Stimulated activated CD8-positive, alpha-beta memory T cell treated with anti-CD3 and anti-CD28 coated beads, Interleukin-12 subunit alpha, Interleukin-12 subunit beta, amount 100 ng/mL, for 24 hours (primary cell): ENCODE measurements around the gene TST.

Source experiments
- DNase-seq: peaks from one replicate; pipeline ENCODE4 v3.0.0-alpha.2; 2020; ENCODE audit errors: extremely low read depth

The TST gene

DNA sequence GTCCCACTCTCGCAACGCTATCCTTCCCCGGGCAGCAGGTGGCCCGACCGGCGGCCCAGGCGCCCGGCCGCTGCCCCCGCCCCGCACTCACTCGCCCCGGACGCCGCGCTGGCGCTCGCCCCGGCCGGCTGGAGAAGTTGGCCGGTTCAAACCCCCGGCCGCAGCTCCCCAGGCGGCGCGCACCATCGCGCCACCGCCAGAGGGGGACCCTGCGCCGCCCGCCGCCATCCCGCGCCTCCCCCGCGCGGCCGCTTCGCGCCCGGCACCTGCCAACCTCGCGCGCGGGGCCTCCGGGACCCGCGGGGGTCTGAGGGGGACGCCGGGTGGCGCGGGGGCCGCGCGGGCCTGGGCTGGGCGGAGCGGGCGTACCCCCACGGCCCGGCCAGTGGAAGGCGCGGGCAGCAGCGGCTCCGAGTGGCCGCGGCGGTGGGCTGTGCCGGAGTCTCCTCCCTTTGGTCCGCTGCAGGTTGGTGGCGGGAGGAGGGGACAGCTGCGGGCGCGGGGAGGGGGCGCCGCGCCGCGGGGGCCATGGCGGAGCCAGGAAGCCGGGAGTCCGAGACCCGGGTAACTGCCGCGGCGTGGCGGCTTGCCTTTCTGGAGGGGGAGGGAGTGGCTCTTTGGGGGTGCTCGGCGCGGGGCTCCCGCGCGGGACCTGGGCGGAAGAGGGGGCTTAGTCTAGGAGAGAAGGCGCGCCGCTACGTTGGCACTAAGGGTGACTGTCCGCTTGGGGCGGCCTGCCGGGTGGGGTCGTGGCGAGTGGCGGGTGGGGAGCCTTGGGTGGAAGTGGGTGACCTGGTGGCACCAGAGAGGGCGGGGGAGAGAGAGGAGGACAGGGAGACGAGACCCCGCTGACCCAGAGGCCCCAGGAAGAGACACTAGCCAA is at the start of gene TST, which contains the start of gene MPST:
TST (minus strand) TSS at position 139 of the 883 bp plus-strand sequence. CDS start 715 bp downstream, outside the sequence.
MPST (plus strand) TSS at position 434 of the 883 bp plus-strand sequence; CDS start at position 529, 95 bp downstream.
- no peak for DNase-seq

DNA sequence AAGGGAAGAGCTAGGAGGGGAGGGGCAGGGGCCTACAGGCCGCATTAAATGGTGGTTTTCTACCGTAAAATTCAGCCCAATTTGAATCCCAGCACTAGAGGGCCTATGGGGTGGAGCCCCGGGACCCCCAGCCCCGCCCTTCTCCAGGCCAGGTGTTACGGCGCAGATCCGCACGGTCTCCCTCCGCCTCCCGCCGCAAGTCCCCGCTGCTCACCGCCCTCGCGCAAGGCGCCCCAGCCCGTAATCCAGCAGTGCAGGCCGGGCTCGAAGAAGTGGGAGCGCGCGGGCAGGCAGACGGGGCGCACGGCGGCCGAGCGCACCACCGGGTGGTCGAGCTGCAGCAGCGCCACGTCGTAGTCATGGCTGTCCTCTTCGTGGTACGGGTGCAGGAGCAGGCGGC is 49.6 kb upstream of the TST start:
- no peak for DNase-seq

DNA sequence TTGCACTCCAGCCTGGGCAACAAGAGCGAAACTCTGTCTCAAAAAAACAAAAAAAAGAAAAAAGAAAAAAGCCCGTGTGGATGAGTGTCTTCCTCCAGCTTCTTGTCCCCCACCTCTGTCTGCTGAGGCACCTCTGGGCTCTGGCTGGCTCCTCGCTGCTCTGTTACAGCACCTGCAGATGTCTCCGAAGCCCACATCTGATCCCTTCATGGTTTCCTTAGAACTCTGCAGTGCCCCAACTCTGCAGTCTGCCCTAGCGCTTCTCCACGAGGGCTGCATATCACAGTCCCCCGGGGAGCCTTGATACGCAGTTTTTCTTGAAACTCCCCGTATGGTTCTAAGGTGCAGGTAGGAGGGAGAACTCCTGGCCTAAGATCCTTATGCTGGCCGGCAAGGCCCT is 48.2 kb upstream of the TST start:
- DNase-seq, result no peak

DNA sequence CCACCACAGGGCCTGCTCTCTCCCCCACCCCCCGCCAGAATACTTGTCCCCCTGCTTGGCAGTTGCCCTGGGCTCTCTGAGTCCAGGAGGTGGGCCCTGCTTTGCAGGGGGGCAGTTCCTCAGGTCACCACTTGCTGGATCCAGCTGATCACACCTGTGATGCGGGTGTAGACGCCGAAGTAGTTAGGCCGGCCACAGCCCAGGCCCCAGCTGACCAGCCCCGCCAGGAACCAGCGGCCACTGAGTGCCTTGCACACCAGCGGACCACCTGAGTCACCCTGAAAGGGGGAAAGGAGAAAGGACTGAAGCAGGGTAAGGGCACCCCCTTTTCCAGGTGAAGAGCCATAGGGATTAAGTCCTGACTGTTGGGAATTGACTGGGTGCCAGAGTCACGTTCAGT is 46.7 kb upstream of the TST start:
- DNase-seq, result no peak

DNA sequence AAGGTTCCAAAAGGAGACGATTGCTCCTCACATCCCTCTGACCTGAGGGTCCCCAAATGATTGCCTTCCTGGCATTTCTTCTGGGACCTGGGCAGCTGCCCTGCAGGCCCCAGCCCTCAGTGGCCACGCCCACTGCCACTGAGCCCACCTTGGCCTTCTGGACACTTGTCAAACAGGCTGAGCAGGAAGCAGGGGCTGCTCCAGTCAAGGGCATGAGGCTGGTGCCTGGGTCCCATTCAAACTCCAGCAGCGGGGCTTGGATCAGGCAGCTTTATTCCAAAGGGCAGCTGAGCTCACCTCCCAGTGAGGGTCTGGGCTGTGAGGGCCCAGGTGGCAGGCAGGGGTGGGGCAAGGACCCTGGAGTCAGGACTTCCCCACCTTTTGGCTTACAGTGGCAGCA is 45.9 kb upstream of the TST start:
- no peak for DNase-seq

DNA sequence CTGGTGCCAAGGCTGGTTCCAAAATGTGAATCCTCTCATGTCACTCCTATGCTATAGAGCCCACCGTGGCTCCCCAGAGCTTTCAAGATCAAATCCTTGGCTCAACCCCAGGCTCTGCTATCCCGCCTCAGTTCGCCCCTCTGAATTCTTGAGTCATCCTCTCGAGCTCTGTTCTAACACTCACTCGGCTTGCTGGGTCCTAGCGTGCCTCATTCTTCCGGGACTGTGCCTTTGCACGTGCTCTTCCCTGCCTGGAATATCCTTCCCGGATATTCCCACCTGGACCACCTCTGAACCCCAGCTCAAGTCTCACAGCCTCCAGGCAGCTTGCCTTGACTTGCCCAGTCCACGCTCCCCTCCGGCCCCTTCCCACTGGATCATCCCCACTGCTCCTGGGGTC is 45.3 kb upstream of the TST start:
- DNase-seq, result no peak

DNA sequence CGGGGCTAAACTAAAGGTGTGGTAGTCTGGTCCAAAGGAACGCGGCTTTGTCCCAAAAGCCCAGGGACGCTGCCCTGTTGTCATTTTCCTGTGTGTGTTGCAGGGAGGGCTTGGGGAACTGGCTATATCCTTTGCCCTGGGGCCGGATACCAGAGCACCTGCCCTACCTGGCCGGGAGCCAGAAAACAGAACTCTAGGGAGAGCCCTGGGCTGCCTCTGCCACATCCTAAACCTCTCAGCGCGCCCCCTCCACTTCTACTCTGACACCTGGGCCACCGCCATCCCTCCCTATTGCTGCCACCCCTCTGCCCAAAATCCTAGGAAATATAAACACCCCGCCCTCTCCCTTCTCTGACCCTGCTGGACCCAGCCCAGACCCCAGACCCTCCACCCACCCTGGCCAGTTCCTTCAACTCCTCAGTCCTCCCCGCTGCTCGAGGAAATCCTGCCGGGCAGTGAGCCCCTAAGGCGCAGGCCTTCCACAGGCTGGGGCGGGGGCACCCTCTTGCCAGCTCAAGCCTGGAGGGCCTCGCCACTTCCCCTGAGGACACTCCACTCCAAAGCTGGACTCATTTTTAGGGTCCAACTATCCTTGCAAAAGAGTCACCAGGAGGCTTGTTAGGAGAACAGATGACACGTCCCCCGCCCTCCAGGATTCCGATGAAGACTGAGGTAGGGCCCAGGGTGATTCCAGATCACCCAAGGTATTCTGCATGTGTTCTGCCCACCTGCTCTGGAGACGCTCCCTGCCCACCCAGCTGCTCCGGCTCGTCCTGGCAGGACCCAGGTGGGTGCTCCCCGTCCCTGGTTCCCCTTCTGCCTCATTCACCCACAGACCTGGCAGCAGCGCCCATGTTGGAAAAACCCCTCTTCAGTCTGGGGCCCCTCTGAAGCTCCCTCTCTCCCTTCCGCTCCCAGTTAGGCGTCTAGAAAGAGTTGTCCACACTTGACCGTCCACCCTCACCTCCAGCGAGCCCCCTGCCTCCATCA is 44.5 kb upstream of the TST start:
- no peak for DNase-seq

DNA sequence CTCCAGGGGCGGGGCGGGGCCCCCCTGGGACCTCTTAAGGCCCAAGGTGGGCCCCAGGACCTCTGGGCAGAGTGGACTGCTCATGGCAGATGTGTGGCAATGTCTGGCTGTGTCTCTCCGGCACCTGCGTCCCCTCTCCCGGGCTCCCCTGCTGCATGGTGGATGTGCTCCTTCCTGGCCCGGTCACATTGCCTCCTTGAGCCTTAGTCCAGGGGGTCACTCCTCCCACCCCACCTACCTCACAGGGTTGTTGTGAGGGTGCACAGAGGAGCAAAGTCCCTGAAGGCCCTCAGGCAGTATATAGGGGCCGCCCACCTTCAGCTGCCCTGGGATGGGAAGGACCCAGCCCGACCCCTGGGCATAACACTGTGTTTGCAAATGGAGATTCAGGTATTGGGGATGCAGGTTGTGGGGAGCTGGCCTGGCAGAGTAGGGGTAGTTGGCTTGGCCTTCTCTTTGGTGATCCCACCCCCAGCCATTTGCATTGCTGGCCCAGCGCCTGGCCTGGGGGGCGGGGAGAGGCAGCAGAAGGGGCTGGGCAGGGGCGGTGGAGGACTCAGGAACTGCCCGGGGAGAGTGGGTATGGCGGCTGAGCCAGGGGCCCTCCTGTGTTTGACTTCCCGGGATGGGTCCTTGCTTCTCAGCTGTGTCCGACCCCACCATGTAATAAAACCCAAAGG is 43.6 kb upstream of the TST start:
- no peak for DNase-seq

DNA sequence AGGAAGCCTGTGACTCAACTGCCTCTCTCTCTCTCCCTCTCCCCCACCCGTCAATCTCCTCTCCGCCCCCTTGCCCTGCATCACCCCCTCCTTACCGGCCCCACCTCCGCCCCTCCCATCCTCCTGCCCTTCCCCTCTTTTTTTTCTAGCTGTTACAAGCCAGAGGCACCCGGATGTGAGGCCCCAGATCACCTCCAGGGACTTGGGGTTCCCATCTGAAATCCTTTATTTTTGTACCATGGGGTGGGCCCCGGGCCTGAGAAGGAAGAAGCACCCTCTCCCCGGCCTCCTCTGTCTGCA is 43.1 kb upstream of the TST start:
- DNase-seq, result no peak

DNA sequence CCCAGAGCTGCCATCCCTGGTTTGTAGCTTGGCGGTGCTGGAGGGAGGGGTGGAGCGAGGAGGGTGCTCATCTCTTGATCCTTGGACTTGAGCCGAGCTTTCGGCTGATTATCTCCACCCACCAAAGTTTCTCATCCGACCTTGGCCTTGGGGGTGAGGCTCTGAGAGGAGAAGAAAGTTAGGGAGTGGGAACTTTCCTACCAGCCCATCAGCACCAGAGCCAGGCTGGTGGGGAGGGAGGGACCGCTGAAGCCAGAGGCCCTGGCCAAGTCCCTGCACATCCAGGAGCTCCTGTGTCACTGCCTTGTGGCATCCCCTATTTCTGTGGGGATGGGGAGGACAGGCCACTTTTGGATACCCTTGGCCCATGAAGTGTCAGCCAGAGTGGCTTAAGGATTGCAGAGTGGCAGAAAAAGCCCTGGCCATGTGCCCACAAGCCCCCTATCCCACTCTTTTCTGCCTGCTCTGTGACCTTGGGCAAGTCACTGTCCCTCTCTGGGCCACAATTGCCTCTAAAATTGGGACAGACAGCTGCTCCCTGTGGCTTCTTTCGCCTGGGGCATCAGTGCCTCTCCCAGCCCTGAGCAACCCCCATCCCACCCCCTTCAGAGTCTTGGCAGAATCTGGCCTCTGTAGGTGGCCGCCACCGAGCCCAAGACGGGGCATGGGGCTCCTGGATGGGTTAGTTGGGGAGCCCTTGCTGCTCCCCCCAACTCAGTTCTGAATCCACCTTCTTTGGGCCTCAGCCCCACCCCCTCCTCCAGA is 42.5 kb upstream of the TST start:
- no peak for DNase-seq

DNA sequence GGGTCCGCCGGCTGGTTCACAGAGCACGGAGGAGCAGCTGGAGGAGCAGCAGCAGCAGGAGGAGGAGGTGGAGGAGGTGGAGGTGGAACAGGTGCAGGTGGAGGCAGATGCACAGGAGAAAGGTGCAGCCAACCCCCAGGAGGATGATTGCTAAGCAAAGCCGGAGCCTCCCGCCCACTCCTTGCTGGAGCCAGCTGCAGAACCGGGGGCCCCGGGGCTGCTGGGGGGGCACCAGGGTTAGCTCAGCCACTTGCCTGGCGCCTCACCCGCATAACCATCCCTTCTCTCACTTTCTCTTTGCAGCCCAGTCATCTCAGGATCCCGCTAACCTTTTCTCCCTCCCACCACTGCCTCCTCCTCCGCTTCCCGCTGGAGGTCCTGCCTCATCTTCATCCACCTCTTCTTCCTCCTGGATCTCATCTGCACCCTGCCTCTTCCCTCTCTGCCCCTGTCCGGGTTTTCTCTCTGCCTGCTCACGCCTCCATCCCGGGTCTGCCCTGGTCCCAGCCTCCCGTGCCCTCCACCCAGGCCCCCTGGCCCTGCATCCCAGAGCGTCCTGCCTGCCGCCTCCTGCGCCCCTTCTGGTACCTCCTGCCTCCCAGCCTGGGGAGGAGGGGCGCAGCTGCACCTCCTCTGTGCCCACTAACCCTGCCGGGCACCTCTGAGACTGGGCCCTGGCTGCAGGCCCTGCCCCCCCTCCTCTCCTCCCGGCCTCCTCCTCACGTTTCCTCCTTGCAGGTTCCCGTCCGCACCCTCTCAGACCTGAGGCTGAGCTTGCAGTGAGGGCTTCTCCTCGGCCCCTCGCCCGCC is 41.8 kb upstream of the TST start:
- DNase-seq, result no peak

DNA sequence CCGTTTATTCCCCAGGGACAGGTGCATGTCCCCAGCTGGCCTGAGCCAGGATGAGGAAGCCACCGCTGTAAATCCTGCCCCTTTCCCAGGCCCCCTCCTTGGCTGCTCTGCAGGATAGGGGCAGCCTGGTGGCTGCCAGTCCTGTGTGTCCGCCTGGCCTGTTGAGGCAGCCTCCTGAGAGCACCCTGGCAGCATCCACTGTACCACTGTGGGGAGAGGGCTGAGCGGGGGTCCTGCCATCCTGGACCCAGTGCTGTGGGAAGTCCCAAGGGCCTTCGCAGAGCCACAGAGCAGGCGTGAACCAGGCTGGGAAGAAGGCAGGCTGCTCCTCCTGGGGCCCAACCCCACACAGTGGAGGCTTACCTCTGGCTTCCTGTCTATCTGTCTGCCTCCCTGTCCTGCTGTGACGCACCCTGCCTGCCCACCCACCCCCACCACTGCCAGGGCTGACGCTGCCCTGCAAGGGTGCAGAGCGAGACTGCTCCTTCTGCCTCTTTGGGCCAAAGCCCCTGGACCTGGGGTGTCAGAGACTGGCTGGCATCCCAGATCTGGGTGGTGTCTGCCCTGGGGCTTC is 40.7 kb upstream of the TST start:
- DNase-seq, result no peak

DNA sequence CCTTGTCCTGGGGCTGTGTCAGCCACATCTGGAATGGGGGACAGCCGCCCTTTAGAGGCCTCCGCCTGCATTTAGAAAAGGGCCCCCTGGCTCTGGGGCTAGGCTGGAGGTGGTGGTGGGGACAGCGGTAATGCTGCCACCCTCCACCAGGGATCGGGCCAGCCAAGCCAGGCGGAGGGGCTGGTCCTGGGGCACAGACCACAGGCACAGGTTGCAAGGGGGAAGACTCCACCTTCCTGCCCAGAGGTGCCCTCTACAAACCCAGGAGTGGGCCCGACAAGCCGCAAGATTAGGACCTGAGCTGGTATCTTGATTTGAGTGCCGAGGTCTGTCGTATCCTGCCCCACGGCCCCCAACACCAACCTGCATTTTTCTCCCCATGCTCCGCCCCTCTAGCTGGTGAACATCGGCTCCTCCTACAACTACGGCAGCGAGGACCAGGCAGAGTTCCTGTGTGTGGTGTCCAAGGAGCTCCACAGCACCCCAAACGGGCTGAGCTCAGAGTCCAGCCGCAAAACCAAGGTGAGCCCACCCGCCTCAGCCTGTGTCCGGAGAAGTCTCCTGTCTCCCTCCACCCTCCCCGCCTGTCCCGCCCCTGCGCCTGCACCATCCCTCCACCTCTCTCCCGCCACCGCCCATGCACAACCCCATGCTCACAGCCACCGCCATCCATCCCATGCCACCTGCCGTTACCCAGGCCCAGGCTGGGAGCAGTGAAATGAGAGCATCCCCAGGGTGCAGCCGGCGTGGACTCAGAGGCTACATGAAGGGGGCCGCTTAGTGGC is 39.9 kb upstream of the TST start:
- DNase-seq, result no peak

DNA sequence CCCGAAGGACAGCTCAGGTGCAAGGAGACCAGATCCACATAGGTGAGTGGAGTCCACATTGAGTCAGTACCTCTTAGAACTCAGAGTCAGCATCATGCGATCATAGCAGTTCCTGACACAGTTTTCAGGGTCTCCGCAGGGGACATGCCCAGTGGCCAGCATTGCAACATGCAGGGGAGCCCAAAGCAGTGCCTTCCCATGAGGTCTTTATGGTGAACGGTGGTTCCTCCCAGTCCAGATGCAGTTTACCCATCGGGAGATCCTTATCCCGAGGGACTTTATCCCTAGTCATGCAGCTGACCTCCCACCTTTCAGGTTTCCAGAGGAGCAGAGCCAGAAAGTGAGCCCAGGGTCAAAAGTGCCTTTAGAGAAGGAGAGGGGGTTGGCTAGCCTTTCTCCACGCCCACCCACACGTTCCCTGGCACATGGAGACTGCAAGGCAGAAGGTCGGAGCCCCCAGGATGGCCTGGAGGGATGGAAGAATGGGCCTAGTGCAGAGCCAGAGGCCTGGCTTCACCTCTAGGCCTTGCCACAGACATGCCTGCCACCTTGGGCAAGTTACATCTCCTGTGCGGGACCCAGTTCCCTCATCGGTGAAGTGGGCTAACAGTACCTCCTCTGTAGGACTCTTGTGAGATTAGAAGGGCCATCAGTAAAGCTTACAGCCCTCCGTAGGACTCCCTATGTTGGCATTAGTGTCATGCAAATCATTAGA is 38.7 kb upstream of the TST start:
- DNase-seq, result no peak

DNA sequence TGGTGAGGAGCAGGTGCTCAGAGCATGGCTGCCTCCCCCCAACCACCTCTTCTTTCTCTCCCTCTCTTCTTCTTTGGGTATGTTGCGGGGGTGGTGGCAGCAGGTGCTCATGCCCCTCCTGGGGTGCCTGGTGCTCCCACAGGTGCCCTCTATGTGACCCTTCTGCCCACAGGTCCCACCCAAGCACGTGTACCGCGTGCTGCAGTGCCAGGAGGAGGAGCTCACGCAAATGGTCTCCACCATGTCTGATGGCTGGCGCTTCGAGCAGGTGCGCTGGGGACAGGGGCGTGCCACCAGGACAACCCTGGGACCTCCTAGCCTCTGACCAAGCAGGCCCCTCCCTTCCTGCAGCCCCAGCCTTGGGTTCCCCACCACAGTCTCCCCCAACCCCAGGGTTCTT is 38.0 kb upstream of the TST start:
- DNase-seq, result no peak

DNA sequence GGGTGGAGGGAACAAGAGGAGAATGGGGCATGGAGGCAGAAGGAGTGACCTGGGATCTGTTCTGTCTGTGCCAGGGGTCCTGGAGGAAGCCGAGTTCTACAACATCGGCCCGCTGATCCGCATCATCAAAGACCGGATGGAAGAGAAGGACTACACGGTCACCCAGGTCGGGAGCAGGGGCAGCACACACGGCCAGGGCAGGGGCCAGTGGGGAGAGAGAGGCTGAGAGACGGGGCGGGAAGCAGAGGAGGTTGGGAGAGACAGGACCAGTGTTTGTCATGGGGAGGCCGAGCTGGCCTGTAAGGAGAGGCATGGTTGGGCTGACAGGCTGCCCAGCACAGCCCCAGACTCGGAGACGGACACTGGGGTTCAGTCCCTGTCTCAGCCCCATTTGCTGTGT is 37.0 kb upstream of the TST start:
- DNase-seq, result no peak

DNA sequence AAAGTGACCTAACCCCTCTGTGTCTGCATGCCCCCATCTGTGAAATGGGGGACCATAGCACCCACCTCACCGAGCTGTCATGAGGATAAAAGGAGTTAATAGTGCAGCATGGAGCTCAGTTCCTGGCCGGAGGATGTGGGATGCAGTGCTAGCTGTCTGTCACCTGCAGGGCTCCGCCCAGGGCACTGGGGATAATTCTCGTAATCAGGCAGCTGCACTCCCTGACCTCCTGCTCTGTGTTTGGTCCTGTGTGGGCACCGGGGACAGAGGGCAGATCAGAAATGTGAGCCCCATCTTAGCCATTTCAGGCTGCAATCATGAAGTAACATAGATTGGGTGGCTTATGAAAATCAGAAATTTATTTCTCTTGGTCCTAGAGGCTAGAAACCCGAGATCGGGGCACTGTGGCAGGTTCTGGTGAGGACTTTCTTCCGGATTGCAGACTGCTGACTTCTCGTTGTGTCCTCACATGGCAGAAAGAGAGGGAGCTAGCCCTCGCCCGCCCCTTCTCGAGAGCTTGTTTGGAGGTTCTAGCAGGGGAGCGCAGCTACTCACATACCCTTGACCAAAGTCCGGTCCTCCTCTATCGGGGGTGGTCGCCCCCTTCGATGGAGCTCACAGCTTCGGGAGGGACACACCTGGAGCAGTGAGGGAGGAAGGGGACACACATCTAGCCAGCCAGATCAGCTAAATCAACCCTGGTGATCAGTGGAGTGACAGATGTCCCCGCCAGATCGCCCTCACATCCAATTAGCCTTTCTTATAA is 35.5 kb upstream of the TST start:
- no peak for DNase-seq

DNA sequence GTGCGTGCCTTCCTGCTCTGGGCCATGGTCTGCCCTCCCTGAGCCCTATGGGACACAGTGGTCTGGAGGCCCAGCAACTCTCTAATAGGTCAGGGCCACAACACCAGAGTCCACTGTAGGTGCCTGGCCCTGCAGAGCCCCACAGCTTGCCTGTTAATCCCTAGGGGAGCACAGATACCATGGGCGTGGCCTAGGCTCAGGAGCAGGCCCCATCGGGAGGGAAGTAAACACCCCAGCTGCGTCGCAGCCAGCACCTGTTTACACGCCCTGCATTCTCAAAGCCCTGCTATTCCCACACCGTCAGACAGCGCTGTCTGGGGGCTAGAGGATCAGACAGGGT is 34.8 kb upstream of the TST start:
- no peak for DNase-seq
